GM23338 (cell line): Measurements from ENCODE around the gene C10orf90.

Experiments
- CREB1 ChIP-seq: fragments of 250-450 bp; sonication (Bioruptor Pico); IDR thresholded peaks from 2 replicates; pipeline ENCODE4 v1.5.0; 2020; ENCODE audit warnings: low read depth, mild to moderate bottlenecking, moderate library complexity
- CTCF ChIP-seq, 2 experiments: fragments of 200-600 bp in 1 of 2; sonication (generic) in 1 of 2; conservative IDR thresholded peaks; 2 replicates each; pipeline versions ENCODE4 v1.5.1 to v1.6.1; 2016 to 2017; ENCODE audit warnings: antibody characterized with exemption in 2 of 2, low read depth in 2 of 2, mild to moderate bottlenecking in 2 of 2, moderate library complexity in 1 of 2
- ETS1 ChIP-seq: IDR thresholded peaks from 2 replicates; pipeline ENCODE4 v1.6.1; 2016; ENCODE audit warnings: antibody characterized with exemption
- EZH2 ChIP-seq: fragments of 200-600 bp; sonication (generic); IDR thresholded peaks from one replicate; pipeline ENCODE4 v1.8.0; 2017; ENCODE audit warnings: antibody characterized with exemption, mild to moderate bottlenecking, low read depth; ENCODE audit not compliant: unreplicated experiment
- EZH2phosphoT487 ChIP-seq: fragments of 200-600 bp; sonication (generic); IDR thresholded peaks from one replicate; pipeline ENCODE4 v1.8.1; 2018; ENCODE audit warnings: antibody characterized with exemption; ENCODE audit not compliant: unreplicated experiment
- JUNB ChIP-seq: IDR thresholded peaks from one replicate; pipeline ENCODE4 v1.6.1; 2016; ENCODE audit warnings: antibody characterized with exemption; ENCODE audit not compliant: unreplicated experiment
- NANOG ChIP-seq: IDR thresholded peaks from 2 replicates; pipeline ENCODE4 v1.6.1; 2016; ENCODE audit warnings: antibody characterized with exemption, borderline replicate concordance
- POLR2AphosphoS5 ChIP-seq: IDR thresholded peaks from 2 replicates; pipeline ENCODE4 v1.6.1; 2016; ENCODE audit warnings: antibody characterized with exemption, low read depth
- REST ChIP-seq: IDR thresholded peaks from one replicate; pipeline ENCODE4 v1.6.1; 2018; ENCODE audit warnings: antibody characterized with exemption; ENCODE audit not compliant: unreplicated experiment
- ZNF331 ChIP-seq: fragments of 250-450 bp; sonication (Bioruptor Pico); IDR thresholded peaks from 2 replicates; pipeline ENCODE4 v1.5.0; 2020; ENCODE audit warnings: low read depth, mild to moderate bottlenecking, moderate library complexity

GRCh38 chr10:126497672-126498071 lies 172.8 kb downstream of the C10orf90 start:
- no peak for TF ChIP-seq EZH2
- TF ChIP-seq CTCF (conservative IDR thresholded peaks at IDR 0.05; ENCODE audit: low read depth in 2 of 2): no peak
- no peak for TF ChIP-seq EZH2phosphoT487
- no peak for TF ChIP-seq POLR2AphosphoS5
- no peak for TF ChIP-seq REST
- no peak for TF ChIP-seq CREB1 (CRISPR knock-in tag)
- TF ChIP-seq NANOG: no peak
- TF ChIP-seq JUNB: no peak
- no peak for TF ChIP-seq ETS1
- no peak for TF ChIP-seq ZNF331 (CRISPR knock-in tag)
